ENCODE measurements around the gene PCDH11Y. TPM values are rescaled to one million over a fixed set of nuclear protein-coding genes. Genes with fewer than 3 reads are reported as not detected.
"Not testable (repeated sequence)": the region's sequence is repeated elsewhere in the genome, so short reads cannot be mapped to it uniquely, and the experiment has no call there.

The PCDH11Y gene, protein sequence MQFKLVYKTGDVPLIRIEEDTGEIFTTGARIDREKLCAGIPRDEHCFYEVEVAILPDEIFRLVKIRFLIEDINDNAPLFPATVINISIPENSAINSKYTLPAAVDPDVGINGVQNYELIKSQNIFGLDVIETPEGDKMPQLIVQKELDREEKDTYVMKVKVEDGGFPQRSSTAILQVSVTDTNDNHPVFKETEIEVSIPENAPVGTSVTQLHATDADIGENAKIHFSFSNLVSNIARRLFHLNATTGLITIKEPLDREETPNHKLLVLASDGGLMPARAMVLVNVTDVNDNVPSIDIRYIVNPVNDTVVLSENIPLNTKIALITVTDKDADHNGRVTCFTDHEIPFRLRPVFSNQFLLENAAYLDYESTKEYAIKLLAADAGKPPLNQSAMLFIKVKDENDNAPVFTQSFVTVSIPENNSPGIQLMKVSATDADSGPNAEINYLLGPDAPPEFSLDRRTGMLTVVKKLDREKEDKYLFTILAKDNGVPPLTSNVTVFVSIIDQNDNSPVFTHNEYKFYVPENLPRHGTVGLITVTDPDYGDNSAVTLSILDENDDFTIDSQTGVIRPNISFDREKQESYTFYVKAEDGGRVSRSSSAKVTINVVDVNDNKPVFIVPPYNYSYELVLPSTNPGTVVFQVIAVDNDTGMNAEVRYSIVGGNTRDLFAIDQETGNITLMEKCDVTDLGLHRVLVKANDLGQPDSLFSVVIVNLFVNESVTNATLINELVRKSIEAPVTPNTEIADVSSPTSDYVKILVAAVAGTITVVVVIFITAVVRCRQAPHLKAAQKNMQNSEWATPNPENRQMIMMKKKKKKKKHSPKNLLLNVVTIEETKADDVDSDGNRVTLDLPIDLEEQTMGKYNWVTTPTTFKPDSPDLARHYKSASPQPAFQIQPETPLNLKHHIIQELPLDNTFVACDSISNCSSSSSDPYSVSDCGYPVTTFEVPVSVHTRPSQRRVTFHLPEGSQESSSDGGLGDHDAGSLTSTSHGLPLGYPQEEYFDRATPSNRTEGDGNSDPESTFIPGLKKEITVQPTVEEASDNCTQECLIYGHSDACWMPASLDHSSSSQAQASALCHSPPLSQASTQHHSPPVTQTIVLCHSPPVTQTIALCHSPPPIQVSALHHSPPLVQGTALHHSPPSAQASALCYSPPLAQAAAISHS (N-terminal part only)
- total RNA-seq (2014; rRNA removed), result not detected in 2 replicates
- polyA plus RNA-seq (2012), result not detected

DNA sequence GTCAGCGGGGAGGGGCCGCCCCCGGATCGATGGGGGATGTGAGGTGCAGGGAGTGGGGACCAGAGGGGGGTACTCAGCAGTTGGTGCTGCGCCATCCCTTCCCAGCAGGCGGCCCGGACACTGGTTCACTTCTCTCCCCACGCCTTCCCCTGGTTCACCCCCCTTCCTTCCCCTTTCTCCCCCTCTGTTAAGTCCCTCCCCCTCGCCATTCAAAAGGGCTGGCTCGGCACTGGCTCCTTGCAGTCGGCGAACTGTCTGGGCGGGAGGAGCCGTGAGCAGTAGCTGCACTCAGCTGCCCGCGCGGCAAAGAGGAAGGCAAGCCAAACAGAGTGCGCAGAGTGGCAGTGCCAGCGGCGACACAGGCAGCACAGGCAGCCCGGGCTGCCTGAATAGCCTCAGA lies at the start of gene PCDH11Y:
Gene PCDH11Y, plus strand, starts transcription at position 240 of the 400 bp plus-strand sequence. CDS start 56,804 bp downstream, outside the sequence.
- DNase-seq (ENCODE audit: low read depth), result not testable (repeated sequence)

DNA sequence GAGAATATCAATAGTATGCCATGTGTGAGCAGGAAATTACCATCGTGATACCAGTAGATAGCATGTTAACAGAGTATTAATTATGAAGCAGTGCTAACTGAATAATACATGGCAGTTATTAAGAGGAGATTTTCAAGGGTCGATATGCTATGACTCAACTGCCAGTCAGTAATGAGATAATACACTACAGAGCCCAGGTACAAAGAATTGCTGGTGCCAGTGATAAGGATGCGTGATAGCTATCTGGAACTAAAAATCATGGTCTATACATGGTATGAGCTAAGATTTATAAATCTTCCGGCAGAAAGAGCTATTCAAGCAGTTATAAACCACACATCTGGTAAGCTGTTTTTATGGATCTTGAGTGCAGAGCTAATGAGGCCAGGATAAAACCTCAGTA lies 32.2 kb upstream of the PCDH11Y start:
- not testable (repeated sequence) for DNase-seq (ENCODE audit: low read depth)

DNA sequence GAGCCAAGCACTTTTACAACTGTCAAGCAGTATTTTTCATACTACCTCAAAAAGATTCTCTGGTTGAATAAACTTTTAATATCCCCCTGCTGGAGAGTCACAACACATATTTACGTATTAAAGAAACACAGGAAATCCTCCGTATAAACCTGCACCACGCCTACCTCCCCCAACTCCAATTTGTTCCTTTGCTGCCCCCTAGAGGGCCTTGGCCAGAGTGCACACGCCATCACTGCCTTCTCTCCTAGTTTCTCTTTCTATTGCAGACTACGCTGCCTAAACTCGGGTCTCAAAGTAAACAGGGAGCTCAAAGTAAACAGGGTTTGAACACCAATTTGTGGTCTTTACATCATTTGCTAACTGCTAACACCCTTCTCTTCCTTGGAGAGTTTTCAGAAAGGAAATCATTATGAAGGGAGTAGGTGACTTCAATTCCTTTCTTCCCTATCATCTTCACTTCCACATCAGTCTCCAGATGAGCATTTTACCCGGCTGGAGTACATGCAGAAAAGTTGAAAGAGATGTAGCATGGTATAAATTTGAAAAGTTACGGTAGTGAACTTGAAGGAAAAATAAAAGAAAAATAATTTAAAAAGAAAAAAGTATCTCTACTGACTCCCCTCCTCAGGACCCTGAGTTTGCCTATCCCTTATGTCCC lies 8.2 kb upstream of the PCDH11Y start:
- not testable (repeated sequence) for DNase-seq (ENCODE audit: low read depth)

GRCh38 chrY:4994892-4995291 lies 5.2 kb upstream of the PCDH11Y start:
- DNase-seq (ENCODE audit: low read depth), result not testable (repeated sequence)

DNA sequence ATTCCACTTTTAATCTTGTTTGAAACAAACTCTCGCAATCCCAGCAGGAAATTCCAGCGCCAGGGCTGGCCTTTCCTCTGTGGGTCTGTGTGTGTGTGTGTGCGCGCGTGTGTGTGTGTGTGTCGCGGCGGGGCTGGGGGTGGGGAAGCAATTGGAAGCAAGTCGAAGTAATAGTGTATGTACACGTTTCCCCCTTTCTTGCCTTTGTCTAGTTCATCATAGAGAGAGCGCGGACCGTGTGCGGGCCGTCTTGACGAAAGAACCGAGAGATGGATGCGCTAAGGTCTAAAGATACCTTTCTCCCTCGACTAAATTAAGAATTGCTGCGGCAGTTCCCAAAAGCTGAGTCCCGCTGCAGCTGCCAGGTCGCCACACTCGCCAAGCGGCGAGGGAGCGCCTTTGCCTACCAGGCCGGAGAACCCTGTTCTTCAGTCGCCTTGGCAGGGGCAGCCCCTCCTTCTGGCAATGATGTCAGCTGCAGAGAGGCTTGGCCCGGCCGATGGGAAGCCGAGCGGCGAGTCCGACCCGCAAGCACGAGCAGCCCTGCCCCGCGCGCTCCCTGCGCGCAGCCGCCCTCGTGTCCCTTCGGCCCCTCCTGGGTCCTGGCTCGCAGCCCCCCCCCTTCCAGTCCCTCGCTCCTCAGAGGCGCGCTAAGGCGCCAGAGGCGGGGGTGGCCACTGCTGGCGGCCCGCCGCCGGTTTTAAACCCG lies 2.5 kb downstream of the PCDH11Y start:
- not testable (repeated sequence) for DNase-seq (ENCODE audit: low read depth)

DNA sequence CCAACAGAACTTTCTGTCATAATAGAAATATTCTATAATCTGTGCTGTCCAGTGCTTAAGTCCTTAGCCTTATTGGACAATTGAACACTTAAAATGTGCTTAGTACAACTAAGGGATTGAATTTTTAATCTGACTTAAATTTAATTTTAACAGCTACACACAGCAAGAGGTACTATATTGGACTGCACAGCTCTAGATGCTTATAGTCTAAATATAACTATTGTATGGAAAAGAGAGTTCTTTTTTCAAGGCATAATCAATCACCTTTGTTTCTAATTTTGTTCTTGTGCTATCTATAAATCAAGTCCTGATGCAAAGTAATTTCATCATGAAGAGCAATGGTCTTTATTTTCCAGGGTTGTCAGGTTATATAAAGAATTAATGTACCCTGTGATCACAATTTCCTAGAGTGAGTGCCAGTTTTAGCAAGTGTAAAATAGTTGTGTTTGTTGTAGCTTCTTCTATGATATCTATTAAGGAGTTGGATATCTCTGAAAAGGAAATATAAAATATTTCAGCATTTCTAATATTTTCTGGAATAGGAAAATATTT lies 39.0 kb downstream of the PCDH11Y start:
- not testable (repeated sequence) for DNase-seq (ENCODE audit: low read depth)

DNA sequence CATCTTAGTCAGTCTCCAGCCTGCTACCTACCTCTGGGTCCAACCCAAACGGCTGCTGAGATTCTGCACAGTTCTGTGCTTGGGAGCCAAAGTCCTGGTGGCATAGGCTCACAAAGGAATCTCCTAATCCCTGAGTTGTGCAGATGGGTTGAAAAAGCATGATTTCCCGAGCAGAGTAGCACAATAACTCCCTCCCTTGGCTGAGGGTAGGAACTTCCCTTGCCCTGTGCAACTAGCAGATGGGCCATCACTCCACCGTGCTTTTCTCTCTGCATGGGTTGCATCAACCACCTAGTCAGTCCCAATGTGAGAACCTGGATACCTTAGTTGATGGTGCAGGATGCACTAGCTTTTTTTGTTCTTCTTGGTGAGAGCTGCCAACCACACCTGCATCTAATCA lies 82.9 kb downstream of the PCDH11Y start:
- not testable (repeated sequence) for DNase-seq (ENCODE audit: low read depth)

GRCh38 chrY:5182998-5183397 lies 182.9 kb downstream of the PCDH11Y start:
- not testable (repeated sequence) for DNase-seq (ENCODE audit: low read depth)

DNA sequence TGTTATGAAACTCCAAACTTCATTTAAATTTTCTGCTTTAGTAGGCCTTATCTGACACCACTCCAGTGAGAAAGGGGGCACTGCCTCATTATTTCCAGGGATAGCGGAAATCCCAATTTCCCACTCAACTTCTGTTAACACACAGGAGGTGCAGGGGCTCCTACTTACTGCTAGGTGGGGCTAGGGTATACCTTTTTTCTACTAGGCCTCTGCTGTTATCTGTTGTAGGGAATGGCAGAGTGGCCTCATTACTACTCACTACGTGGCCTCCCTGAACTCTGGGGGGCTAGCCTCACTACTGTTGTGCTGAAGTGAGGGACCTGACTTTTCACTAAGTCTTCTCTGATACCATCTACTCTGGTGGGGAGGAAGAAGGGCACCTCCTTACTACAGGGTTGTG lies 215.0 kb downstream of the PCDH11Y start:
- not testable (repeated sequence) for DNase-seq (ENCODE audit: low read depth)

- not testable (repeated sequence) for DNase-seq (ENCODE audit: low read depth)
Observed at GRCh38 chrY:5324931-5325330, 324.8 kb downstream of the PCDH11Y start.

DNA sequence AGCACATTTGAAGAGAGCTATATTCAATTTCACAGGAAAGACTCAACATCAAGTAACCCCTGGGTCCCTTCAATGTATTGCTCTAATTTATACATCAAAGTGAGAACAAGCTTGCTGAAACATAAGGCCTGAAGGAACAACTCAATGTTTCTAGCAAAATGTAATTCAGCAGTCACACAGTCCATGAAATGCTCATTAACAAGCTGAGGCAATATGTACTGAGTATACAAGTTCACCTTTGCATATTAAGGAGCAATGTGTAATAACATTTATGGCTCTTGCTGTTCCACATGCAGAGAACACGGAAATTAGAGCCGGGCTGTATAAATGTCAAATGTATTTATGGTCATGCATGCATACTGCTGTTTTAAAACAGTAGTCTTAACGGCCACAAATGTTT lies 342.1 kb downstream of the PCDH11Y start:
- not testable (repeated sequence) for DNase-seq (ENCODE audit: low read depth)

- not testable (repeated sequence) for DNase-seq (ENCODE audit: low read depth)
Observed at GRCh38 chrY:5543705-5544104, 543.6 kb downstream of the PCDH11Y start.

- not testable (repeated sequence) for DNase-seq (ENCODE audit: low read depth)
Observed at GRCh38 chrY:5638589-5638988, 638.5 kb downstream of the PCDH11Y start.

DNA sequence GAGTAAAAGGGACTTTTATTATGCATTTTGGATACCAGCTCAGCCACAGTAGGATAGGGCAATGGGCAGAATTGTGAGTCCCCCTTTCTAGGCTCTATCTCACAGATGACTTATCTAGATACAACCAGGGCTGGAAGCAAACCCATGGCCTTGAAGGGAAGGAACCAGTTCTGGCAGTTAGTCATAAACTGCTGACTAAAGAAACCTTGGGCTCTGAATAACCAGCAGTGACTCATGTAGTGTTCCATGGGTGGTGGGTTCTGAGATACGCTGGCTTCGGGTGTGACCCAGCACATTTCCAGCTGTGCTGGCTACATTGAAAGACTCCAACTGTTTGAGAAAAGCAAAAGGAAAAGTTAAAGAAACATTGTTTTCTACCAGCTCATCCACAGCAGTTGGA lies 679.2 kb downstream of the PCDH11Y start:
- not testable (repeated sequence) for DNase-seq (ENCODE audit: low read depth)

DNA sequence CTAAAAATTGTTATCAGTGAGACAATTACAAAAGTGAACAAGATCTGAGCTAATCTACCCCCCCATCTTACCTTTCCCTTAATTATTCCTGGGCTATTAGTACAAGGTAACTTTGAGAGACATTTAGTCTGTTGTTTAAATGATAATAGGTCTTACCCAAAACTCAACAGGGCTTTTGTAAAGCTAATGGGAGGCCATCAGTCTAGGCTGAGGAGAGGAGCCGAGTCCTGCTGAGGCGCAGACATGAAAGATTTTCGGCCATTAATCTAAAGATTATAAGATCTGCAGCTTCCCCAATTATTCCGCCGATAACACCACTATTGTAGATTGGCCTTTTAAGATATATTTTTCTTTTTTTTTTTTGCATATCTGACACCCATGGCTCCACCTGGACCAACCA lies 708.6 kb downstream of the PCDH11Y start:
- DNase-seq (ENCODE audit: low read depth), result not testable (repeated sequence)

DNA sequence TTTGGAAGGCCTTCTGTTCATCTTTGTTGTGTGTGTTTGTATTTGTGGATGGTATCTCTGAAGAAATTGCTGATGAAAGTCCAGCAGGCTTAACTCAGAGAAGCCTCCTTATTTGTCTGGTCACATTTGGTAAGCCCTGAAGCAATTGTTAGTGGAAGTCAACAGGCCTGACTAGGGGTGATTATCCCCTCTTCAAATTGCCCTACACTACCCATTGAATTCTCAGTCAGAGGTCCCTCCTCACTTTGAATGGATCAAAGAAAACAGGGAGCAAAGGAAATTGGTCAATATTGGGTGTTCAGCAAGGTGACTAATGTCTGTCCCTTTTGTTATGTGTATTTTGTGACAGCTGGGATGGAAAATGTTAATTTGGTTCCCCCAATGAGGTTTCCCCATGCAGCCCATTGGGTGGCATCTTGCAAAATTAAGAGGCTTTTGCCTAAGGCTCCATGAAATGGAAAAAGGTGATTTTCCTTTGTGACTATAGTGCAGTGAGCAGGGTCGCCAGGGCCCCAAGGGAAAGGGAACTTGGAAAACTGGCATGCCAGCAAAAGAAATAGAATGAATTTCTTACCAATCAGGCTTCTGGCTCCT lies 709.8 kb downstream of the PCDH11Y start:
- DNase-seq (ENCODE audit: low read depth), result not testable (repeated sequence)

DNA sequence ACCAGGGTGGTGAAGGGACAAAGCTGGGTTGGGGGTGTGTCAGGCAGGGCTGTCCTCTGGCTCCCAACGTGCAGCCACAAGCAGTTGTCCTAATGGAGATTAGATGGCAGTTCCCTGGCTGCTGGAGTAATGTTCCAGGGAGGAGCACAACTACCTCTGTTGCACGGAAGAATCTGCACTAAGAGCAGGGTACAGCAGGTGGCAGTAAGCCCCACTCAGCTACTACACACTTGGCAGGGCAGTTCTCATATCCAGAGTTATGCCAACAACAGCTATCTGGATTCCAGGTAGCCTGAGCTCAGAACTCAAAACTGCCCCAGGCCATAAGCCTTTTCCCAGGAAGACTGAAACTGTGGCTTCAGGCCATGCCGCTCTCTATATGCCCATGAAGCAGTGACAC lies 761.3 kb downstream of the PCDH11Y start:
- not testable (repeated sequence) for DNase-seq (ENCODE audit: low read depth)

GRCh38 chrY:5776485-5776884 lies 776.4 kb downstream of the PCDH11Y start:
- DNase-seq (ENCODE audit: low read depth), result not testable (repeated sequence)
